Activated CD4-positive, alpha-beta T cell treated with anti-CD3 and anti-CD28 coated beads, Interleukin-10, Interleukin-2, amounts not matched to agents 100 ng/mL and 50 ng/mL, durations not matched to agents 16 hours and 8 hours (primary cell): ENCODE measurements around the gene EPS8L3.
"Not testable (repeated sequence)": the region's sequence is repeated elsewhere in the genome, so short reads cannot be mapped to it uniquely, and the experiment has no call there.

ENCODE experiments used
- DNase-seq: peaks from one replicate; pipeline ENCODE4 v3.0.0-alpha.2; 2020

EPS8L3 gene

GRCh38 chr1:109776206-109776835, 12.6 kb upstream of the EPS8L3 start:
- no peak for DNase-seq

- DNase-seq, result no peak
Observed at GRCh38 chr1:109775398-109775797, 11.7 kb upstream of the EPS8L3 start.

- DNase-seq, result no peak
Observed at GRCh38 chr1:109773900-109774485, 10.3 kb upstream of the EPS8L3 start.

- DNase-seq, result peak; percentile 83
Observed at GRCh38 chr1:109773203-109773899, 9.6 kb upstream of the EPS8L3 start.

GRCh38 chr1:109772658-109773202, 9.0 kb upstream of the EPS8L3 start:
- no peak for DNase-seq

GRCh38 chr1:109771712-109772657, 8.3 kb upstream of the EPS8L3 start:
- no peak for DNase-seq

- no peak for DNase-seq
Observed at GRCh38 chr1:109770331-109771095, 6.8 kb upstream of the EPS8L3 start.

- DNase-seq, result no peak
Observed at GRCh38 chr1:109769330-109770078, 5.8 kb upstream of the EPS8L3 start.

- DNase-seq, result no peak
Observed at GRCh38 chr1:109768820-109769219, 5.1 kb upstream of the EPS8L3 start.

GRCh38 chr1:109768335-109768650, 4.6 kb upstream of the EPS8L3 start:
- no peak for DNase-seq

GRCh38 chr1:109767637-109768334, 4.1 kb upstream of the EPS8L3 start:
- DNase-seq, result no peak

GRCh38 chr1:109766991-109767636, 3.4 kb upstream of the EPS8L3 start:
- DNase-seq, result not testable (repeated sequence)

GRCh38 chr1:109765896-109766615, 2.3 kb upstream of the EPS8L3 start:
- no peak for DNase-seq

- DNase-seq, result no peak
Observed at GRCh38 chr1:109765483-109765815, 1.7 kb upstream of the EPS8L3 start.

- DNase-seq, result no peak
Observed at GRCh38 chr1:109764561-109765482, 1.1 kb upstream of the EPS8L3 start.

- DNase-seq, result no peak
Observed at GRCh38 chr1:109762821-109763645, 690 bp downstream of the EPS8L3 start.

- DNase-seq, result no peak
Observed at GRCh38 chr1:109762039-109762585, 1.6 kb downstream of the EPS8L3 start.
